HG02763 (cell line): ENCODE measurements around the gene LYRM4.

Experiments used
- ATAC-seq: cut with Tn5 transposase; IDR thresholded peaks from one replicate; pipeline ENCODE4 v1.9.1; 2021; ENCODE audit warnings: mild to moderate bottlenecking, moderate library complexity; ENCODE audit not compliant: unreplicated experiment

LYRM4 gene

DNA sequence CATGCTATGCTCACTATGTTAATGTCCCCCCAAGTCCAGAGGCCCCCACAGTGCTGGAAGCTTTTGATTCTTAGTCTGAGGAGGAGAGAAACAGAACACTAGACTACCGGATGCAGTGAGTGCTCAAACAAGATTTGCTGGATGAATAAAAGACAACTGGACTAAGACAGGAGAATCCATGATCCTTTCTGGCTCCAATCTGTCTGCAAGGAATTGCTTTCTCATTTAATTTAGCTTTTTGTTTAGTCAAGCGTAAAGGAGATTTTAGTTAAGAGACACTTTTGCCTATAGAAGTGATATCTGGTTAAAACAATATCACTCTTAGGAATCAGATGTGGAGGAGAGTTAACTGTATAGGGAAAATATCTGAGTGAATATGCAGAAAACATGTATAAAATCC lies 13.5 kb downstream of the LYRM4 start:
- no peak for ATAC-seq

DNA sequence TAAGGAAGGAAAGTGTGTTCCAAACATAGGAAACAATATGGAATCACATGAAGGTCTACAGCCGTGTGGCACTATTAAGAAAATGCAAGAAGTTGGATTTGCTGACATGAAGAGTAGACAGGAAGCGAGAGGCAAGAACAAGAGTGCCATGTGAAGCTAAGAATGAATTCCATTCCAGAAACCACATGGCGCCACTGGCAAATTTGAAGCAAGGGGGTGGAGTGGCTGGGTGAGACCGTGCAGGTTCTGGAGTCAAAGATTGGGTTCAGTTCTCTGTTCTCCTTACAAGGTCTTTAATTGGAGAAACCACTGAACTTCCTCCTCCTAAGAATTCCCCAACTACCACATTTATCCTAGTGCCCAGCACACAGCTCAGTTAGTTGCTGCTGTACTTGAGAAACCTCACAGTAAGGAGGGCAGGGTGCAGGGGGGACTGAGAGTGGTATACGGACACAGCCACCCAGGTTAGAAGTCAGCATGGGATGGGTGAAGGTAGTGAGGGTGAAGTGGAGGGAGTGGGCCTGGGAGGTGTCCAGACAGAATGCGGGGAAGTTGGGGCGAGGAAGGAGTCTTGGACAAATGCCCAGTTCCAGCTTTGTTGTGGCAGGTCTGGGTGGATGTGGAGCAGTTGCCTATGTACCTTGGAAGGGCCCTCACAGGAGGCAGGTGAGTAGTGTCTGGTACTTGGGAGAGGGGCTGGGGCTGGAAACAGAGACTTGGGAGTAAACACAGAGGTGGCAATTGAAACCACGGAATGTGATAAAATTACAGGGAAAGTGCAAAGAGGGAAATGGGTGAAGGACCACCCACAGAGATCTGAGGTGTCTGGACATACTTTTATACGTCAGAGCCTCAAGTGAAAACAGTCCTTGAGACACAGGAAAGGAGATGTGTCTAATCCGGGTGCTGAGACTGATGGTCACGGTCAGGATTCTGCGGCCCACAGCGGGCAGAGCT lies 14.3 kb downstream of the LYRM4 start:
- ATAC-seq = no peak

DNA sequence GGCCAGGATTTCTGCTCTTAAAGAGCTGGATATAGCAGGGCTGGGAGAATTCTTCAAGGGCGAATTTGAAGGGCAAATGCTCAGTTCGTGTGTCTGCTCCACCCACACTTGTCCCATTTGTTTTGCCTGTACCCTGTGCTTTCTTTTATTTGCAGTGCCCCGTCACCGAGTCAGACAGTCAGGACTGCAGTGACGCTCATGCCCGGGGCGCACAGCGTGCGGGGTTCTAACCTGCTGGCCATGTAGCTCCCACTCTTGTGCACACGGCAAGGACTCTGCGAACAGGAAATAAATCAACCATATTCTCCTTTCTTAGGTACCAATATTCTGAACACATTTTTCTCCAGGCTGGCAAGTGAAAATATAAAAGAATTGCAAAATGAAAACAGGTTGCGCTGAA lies 17.7 kb downstream of the LYRM4 start:
- ATAC-seq = no peak

DNA sequence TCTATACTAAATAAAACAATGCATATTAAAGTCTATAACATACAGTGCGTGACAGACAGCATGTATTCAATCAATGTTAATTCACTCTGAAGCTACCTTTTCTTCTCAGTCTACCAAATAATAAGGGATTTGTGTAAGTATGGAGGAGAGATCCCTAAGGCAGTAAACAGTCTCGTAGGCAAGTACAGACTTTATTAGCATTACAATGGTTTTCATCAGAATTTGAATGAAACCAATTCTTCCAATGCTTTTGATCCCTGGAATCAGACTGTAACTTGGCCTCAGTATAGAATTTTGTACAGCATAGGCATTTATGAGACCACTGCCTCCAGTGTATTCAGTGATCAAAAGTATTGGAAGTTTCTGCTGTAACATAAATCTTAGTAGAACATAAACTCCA lies 19.5 kb downstream of the LYRM4 start:
- no peak for ATAC-seq

- ATAC-seq = no peak
These were observed 22.4 kb downstream of the LYRM4 start for GRCh38 chr6:5238336-5238735.

DNA sequence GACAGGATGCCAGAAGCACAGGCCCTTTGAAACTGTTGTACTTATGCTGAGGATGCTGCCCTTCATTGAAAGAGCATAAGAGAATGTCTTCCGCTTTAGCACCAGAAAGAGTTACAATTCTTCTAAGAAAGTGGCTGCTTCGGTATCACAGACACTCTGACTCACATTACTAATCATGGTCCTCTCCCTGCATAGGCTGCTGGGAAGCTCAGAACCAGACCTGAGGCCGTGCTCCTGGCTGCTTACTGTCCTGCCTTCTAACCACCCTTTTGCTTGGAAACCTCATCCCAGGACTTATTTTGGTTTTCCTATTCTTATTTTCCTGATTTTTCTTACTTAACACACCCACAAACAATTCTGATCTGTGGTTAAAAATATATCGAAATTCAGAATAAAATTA lies 22.9 kb downstream of the LYRM4 start:
- no peak for ATAC-seq

DNA sequence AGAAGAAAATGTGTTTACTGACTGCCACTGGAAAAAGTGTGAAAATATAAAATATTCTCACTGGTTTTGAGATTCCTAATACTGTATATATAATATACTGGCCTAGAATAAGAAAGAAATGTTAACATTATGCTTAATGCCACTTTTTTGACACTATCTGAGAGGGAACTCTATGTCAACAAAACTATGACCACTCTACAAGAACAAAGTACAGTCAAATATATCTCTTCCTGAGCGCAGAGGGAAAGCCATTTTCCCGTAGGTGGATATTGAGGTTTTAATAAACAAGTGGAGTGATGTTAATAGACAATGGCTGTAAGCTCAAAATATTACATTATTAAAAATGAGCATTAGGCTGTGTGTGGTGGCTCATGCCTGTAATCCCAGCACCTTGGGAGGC lies 24.9 kb downstream of the LYRM4 start:
- ATAC-seq = no peak

DNA sequence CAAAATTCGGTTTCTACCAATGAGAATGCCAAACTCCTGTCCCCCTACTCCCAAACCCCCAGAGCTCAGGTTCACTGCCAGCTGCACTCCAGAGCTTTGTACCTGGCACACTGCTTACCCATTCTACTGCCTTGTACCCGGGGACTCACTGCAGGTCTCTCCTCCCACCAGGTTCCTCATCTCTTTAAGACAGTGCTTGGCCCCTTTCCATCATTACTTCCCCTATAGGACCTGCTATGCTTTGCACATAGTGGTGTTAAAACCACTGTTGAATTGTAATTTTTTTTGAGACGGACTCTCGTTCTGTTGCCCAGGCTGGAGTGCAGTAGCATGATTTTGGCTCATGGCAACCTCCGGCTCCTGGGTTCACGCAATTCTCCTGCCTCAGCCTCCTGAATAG lies 25.9 kb downstream of the LYRM4 start:
- ATAC-seq = no peak

DNA sequence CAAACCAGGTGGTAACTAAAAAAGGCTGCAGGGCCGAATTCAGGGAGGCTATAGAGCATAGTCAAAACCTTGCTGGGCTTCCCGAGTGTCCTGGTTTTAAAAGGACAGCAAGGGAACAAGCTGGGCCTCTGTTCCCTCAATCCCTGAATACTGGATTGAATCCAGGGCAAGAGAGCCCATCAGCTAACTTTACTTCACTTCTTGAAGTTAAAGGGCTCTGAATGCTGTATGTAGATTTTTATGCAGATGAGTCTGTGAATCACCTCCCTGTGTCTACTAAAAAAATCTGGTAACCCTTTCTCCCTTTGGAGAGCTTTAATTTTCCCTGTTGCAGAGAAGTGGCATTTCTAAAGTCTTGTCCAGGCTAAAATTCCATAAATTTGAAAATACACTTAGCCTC lies 29.5 kb downstream of the LYRM4 start:
- no peak for ATAC-seq

- ATAC-seq = no peak
These were observed 30.7 kb downstream of the LYRM4 start for GRCh38 chr6:5230081-5230480.

GRCh38 chr6:5229356-5229755 lies 31.4 kb downstream of the LYRM4 start:
- no peak for ATAC-seq

GRCh38 chr6:5223309-5223708 lies 37.4 kb downstream of the LYRM4 start:
- ATAC-seq = no peak

DNA sequence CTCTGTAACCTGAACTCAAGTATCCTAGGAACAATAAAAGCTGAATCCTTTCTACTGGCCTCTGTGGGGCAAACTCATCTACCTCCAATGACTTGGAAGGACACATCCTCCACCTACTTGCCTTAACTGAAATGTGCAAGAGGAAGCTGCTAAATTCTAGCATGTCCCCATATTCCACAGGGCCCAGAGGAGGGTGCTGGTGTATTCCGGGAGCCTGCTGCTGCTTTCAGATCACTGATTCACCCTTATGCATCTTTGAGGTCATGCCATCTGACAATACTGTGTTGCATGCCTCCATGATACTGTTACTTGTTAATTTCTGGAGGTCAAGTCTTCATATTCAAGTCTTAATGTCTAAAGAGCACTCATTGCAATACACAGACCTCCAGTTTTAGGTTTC lies 40.3 kb downstream of the LYRM4 start:
- no peak for ATAC-seq

GRCh38 chr6:5219011-5219691 lies 41.6 kb downstream of the LYRM4 start:
- no peak for ATAC-seq

GRCh38 chr6:5217356-5217755 lies 43.4 kb downstream of the LYRM4 start:
- no peak for ATAC-seq

GRCh38 chr6:5215799-5216198 lies 45.0 kb downstream of the LYRM4 start:
- ATAC-seq = no peak

DNA sequence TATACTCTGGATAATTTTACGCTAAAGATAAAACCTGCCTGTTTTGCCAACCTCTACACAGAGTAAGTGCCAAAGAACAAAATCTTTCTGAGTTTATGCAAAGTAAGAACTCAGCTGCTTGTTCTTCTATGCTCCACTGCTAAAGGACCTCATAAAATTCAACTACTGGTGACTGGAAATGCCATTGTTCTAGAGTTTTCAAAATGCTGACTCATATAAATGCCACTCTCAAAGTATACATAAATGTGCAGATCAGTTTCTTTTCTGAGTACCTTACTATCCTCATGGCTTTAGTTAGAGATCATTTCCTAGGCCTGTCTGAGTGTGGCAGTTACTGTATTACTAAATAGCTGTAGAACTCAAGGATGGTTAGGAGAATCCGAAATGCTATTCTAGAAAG lies 45.6 kb downstream of the LYRM4 start:
- no peak for ATAC-seq

DNA sequence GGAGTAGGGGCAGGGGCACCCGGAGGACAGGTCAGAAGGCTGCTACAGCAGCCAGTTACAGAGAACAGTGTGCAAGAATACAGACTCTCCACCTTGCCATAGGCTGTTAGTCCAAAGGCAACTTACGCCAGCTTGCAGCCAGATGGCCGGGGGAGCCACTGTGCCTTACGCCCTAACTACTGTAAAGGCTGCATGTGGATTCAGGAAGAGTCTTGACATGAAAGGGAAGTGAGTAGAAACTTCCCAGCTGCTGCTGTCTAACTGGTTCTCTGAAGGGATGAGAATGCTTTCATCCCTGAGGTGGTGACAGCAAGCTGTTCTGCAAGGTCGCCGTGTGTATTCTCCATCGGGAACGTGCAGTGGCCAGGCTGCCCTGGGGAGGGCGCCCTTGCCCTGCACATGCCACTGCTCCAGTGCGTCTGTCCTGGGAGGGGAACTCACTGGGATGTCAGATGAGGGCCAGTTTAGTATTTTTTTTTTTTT lies 46.1 kb downstream of the LYRM4 start:
- ATAC-seq = no peak

DNA sequence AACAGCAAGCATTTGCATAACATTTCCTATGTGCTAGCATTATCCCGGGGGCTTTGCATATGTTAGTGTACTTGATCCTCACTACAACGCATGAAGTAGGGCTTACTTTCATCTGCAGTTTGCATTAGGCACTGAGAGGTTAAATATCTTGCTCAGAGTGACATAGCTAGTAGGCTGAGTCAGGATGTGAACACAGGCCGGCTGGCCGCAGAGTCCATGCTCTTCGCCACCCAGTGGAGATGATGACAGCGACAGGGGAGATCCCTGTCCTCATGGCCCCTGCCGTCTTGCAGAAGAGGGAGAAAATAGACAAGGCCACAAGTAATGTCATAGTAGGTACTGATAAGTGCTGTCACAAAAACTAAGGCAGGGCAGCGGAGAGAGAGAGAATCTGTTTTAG lies 46.9 kb downstream of the LYRM4 start:
- no peak for ATAC-seq

DNA sequence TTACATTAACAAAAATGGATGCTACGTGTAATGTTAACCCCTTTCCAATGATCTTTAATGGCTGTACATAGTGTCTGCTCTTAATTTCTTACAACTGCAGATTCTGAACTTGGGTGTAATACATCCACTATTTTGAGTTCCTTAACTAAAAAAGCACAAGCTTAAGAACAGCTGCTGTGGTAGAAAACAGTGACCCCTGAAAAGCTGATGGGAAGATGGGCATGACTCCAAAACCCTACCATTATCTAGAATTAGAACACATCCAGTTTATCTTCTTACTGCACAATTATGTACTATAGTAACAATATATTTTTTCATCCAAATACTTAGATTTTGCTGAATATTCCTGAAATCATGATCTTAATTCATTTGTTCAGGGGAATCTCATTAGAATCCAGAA lies 49.3 kb downstream of the LYRM4 start:
- ATAC-seq = no peak

- ATAC-seq = no peak
These were observed 52.2 kb downstream of the LYRM4 start for GRCh38 chr6:5208471-5208971.

- no peak for ATAC-seq
These were observed 52.7 kb downstream of the LYRM4 start for GRCh38 chr6:5208057-5208456.
